Activated naive CD4-positive, alpha-beta T cell treated with anti-CD3 and anti-CD28 coated beads, Interleukin-2, amount 10 ng/mL, durations not matched to agents 7 days and 5 days (primary cell): ENCODE data around the gene TOB2.
"Not testable (repeated sequence)": the region's sequence is repeated elsewhere in the genome, so short reads cannot be mapped to it uniquely, and the experiment has no call there.

Experiments used
- CTCF ChIA-PET: fragments of 350-600 bp; sonication (Branson Sonifier 250); formaldehyde crosslinking; loops from one replicate; lab custom pipeline; 2021; ENCODE audit warnings: antibody characterized with exemption; lab: Charles Lee
- DNase-seq: peaks from one replicate; pipeline ENCODE4 v3.0.0-alpha.2; 2020
- H3K27ac Mint-ChIP-seq: one replicate; pipeline ENCODE4 v1.8.0; 2021; ENCODE audit warnings: mild to moderate bottlenecking, moderate library complexity, mixed read lengths
- H3K27me3 Mint-ChIP-seq: one replicate; pipeline ENCODE4 v1.8.0; 2021; ENCODE audit warnings: mild to moderate bottlenecking, mixed read lengths
- H3K36me3 Mint-ChIP-seq: one replicate; pipeline ENCODE4 v1.8.0; 2021; ENCODE audit warnings: mixed read lengths
- H3K4me1 Mint-ChIP-seq: one replicate; pipeline ENCODE4 v1.8.0; 2021; ENCODE audit warnings: mixed read lengths
- H3K4me3 Mint-ChIP-seq: one replicate; pipeline ENCODE4 v1.8.0; 2021; ENCODE audit warnings: mild to moderate bottlenecking, moderate library complexity, mixed read lengths
- H3K9me3 Mint-ChIP-seq: one replicate; pipeline ENCODE4 v1.8.0; 2021; ENCODE audit warnings: mixed read lengths

Gene TOB2

GRCh38 chr22:41447435-41448188, 1.0 kb upstream of the TOB2 start:
- Mint-ChIP-seq H3K27me3 (no peaks in the 10 kb centered on the region), H3K9me3 (no peaks in the 10 kb centered on the region), H3K4me1 (peaks cover 22% of the 10 kb centered on the region), H3K36me3 (peaks cover 14% of the 10 kb centered on the region), H3K27ac (peak overlapping the region; percentile 91), H3K4me3 (peak overlapping the region; percentile 82)
- peak; percentile 72 for DNase-seq
- CTCF ChIA-PET, result interaction anchor here (1.0 to 1.5 kb wide), 3 partner anchors 21 to 80 kb away, joined by 3 to 6 read pairs (median 3); partner anchors contain the start of genes ACO2 and PHF5A

- Mint-ChIP-seq H3K9me3 (no peaks in the 10 kb centered on the region), H3K27me3 (no peaks in the 10 kb centered on the region), H3K36me3 (peaks cover 15% of the 10 kb centered on the region), H3K4me1 (peaks cover 28% of the 10 kb centered on the region), H3K4me3 (peak overlapping the region; percentile 82), H3K27ac (peak overlapping the region; percentile 94)
- CTCF ChIA-PET, result interaction anchor here (1.0 to 1.9 kb wide), 4 partner anchors 23 to 81 kb away, joined by 3 to 7 read pairs (median 4); partner anchors contain the start of genes ACO2 and PHF5A
- DNase-seq, result peak; percentile 39
Observed at GRCh38 chr22:41446057-41446501, 522 bp downstream of the TOB2 start.

- peaks cover 28% of the 10 kb centered on the region for H3K4me1 Mint-ChIP-seq
- CTCF ChIA-PET, result interaction anchor here (1.3 to 1.9 kb wide), 3 partner anchors 23 to 82 kb away, joined by 3 to 7 read pairs (median 6); partner anchors contain the start of genes ACO2 and PHF5A
- no peaks in the 10 kb centered on the region for H3K9me3 Mint-ChIP-seq
- peak; percentile 39 for DNase-seq
- peak overlapping the region; percentile 82 for H3K4me3 Mint-ChIP-seq
- peak overlapping the region; percentile 94 for H3K27ac Mint-ChIP-seq
- H3K36me3 Mint-ChIP-seq, result peaks cover 15% of the 10 kb centered on the region
- no peaks in the 10 kb centered on the region for H3K27me3 Mint-ChIP-seq
Observed at GRCh38 chr22:41445129-41446056, 1.2 kb downstream of the TOB2 start.

- Mint-ChIP-seq H3K27ac (peak overlapping the region; percentile 94), H3K4me1 (peaks cover 28% of the 10 kb centered on the region), H3K36me3 (peaks cover 15% of the 10 kb centered on the region), H3K4me3 (peak overlapping the region; percentile 82), H3K27me3 (no peaks in the 10 kb centered on the region), H3K9me3 (no peaks in the 10 kb centered on the region)
- CTCF ChIA-PET, result interaction anchor here (1.3 to 1.9 kb wide), 2 partner anchors 24 to 40 kb away, joined by 6 to 7 read pairs; partner anchors contain the start of genes ACO2 and PHF5A
- DNase-seq, result peak; percentile 88
Observed at GRCh38 chr22:41444360-41445128, 2.1 kb downstream of the TOB2 start.

- Mint-ChIP-seq H3K4me1 (peaks cover 19% of the 10 kb centered on the region), H3K4me3 (no peak overlapping the region), H3K9me3 (no peaks in the 10 kb centered on the region), H3K27ac (no peak overlapping the region), H3K27me3 (no peaks in the 10 kb centered on the region), H3K36me3 (peaks cover 17% of the 10 kb centered on the region)
- no peak for DNase-seq
- CTCF ChIA-PET, result interaction anchor here (0.8 to 1.2 kb wide), 2 partner anchors 15 to 85 kb away, joined by 3 to 5 read pairs; no protein-coding TSS in a partner anchor
Observed at GRCh38 chr22:41442240-41442792, 4.3 kb downstream of the TOB2 start.

- H3K4me3 Mint-ChIP-seq, H3K27me3 Mint-ChIP-seq, DNase-seq, H3K27ac Mint-ChIP-seq, H3K9me3 Mint-ChIP-seq, CTCF ChIA-PET: not testable (repeated sequence)
- Mint-ChIP-seq H3K4me1 (peaks cover 23% of the 10 kb centered on the region), H3K36me3 (peaks cover 28% of the 10 kb centered on the region)
Observed at GRCh38 chr22:41440511-41440910, 6.1 kb downstream of the TOB2 start.

GRCh38 chr22:41437198-41437597, 9.4 kb downstream of the TOB2 start:
- Mint-ChIP-seq H3K27ac (no peak overlapping the region), H3K9me3 (no peaks in the 10 kb centered on the region), H3K36me3 (peaks cover 28% of the 10 kb centered on the region), H3K4me3 (no peak overlapping the region), H3K27me3 (no peaks in the 10 kb centered on the region), H3K4me1 (peaks cover 7% of the 10 kb centered on the region)
- CTCF ChIA-PET, result interaction anchor here (1.4 kb wide), 1 partner anchor 34 kb away, joined by 10 read pairs; no protein-coding TSS in a partner anchor
- no peak for DNase-seq

- peaks cover 32% of the 10 kb centered on the region for H3K36me3 Mint-ChIP-seq
- no peak for DNase-seq
- H3K4me3 Mint-ChIP-seq, result no peak overlapping the region
- no peaks in the 10 kb centered on the region for H3K9me3 Mint-ChIP-seq
- H3K4me1 Mint-ChIP-seq, result peaks cover 5% of the 10 kb centered on the region
- H3K27ac Mint-ChIP-seq, result no peak overlapping the region
- no peaks in the 10 kb centered on the region for H3K27me3 Mint-ChIP-seq
- CTCF ChIA-PET, result interaction anchor here (1.4 kb wide), 1 partner anchor 33 kb away, joined by 10 read pairs; no protein-coding TSS in a partner anchor
Observed at GRCh38 chr22:41436322-41437113, 10.1 kb downstream of the TOB2 start.

- DNase-seq, result no peak
- Mint-ChIP-seq H3K4me1 (peaks cover 3% of the 10 kb centered on the region), H3K27ac (no peak overlapping the region), H3K27me3 (no peaks in the 10 kb centered on the region), H3K9me3 (no peaks in the 10 kb centered on the region), H3K4me3 (no peak overlapping the region), H3K36me3 (peaks cover 38% of the 10 kb centered on the region)
- CTCF ChIA-PET, result no interaction called here
Observed at GRCh38 chr22:41435560-41435959, 11.0 kb downstream of the TOB2 start.

- H3K27me3 Mint-ChIP-seq, H3K4me3 Mint-ChIP-seq, H3K9me3 Mint-ChIP-seq, DNase-seq, H3K4me1 Mint-ChIP-seq, CTCF ChIA-PET, H3K27ac Mint-ChIP-seq: not testable (repeated sequence)
- H3K36me3 Mint-ChIP-seq, result peaks cover 38% of the 10 kb centered on the region
Observed at GRCh38 chr22:41434361-41435003, 12.1 kb downstream of the TOB2 start.

- H3K9me3 Mint-ChIP-seq, H3K4me1 Mint-ChIP-seq, DNase-seq, H3K27me3 Mint-ChIP-seq, CTCF ChIA-PET, H3K27ac Mint-ChIP-seq, H3K4me3 Mint-ChIP-seq: not testable (repeated sequence)
- H3K36me3 Mint-ChIP-seq, result peaks cover 36% of the 10 kb centered on the region
Observed at GRCh38 chr22:41433480-41433879, 13.1 kb downstream of the TOB2 start.

GRCh38 chr22:41431656-41432055, 14.9 kb downstream of the TOB2 start:
- H3K27ac Mint-ChIP-seq, result no peak overlapping the region

More at GRCh38 chr22:41431656-41432055, 14.9 kb downstream of the TOB2 start:
- no peak for DNase-seq
- no peaks in the 10 kb centered on the region for H3K27me3 Mint-ChIP-seq
- H3K9me3 Mint-ChIP-seq, result no peaks in the 10 kb centered on the region
- CTCF ChIA-PET, result no interaction called here
- H3K4me1 Mint-ChIP-seq, result peaks cover 7% of the 10 kb centered on the region
- no peak overlapping the region for H3K4me3 Mint-ChIP-seq
- H3K36me3 Mint-ChIP-seq, result peaks cover 34% of the 10 kb centered on the region
